Measurements from ENCODE around the gene FRK.
"Not testable (repeated sequence)": the region's sequence is repeated elsewhere in the genome, so short reads cannot be mapped to it uniquely, and the experiment has no call there.

FRK gene

DNA sequence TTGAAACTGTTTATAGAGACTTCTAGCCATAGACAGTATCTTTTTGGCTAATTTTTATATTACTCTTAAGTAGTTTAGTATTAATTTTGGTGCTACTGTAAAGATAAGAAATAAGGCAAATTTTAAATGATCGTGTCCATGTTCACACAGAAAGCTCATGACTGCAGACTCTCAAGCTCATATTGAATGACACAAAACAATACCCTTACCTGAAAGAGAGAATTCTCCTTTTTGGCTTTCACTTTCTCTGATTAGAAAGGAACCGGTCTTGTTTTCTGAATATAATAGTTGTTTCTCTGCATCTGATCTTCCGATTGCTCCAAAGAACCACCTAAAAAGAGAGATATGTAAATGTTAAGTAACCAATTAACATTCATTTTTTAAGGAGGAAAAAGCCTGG, 57.0 kb downstream of the FRK start:
- no peak for DNase-seq

DNA sequence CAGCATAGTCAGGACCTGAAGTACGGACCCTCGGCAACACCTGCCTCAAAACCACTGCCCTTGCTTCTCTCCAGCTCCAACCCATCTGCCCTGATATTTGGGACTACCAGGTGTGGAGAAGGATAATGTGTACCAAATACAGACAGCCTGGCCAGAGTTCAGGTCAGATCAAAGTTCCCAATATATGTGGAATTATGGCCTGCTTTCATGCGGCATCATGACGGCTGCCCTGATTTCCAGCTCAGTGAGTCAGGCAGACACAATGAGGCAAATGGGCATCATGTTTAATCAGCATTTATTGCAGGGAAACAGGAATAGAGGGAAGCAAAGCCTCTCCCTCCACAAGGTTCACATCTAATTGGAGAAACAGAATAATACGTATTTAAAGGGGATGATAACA, 57.9 kb downstream of the FRK start:
- DNase-seq = no peak

DNA sequence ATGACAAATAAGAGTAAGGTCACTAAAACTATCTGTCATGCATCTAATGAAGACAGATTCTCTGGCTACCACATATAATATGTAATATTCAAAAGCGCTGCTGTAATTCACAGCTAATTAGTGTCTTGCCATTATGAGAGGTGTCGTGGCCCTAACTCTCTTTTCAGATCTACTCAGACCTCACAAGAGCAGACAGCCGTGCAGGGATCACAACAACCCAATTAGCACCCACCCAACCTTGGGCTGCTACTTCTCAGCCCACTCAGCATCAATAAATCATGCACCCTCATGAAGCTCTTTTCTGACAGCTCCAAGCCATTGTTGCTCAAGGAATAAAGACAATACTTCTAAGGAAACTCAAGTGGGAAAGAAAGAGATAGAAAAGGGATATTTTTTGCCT, 61.5 kb downstream of the FRK start:
- DNase-seq = no peak

DNA sequence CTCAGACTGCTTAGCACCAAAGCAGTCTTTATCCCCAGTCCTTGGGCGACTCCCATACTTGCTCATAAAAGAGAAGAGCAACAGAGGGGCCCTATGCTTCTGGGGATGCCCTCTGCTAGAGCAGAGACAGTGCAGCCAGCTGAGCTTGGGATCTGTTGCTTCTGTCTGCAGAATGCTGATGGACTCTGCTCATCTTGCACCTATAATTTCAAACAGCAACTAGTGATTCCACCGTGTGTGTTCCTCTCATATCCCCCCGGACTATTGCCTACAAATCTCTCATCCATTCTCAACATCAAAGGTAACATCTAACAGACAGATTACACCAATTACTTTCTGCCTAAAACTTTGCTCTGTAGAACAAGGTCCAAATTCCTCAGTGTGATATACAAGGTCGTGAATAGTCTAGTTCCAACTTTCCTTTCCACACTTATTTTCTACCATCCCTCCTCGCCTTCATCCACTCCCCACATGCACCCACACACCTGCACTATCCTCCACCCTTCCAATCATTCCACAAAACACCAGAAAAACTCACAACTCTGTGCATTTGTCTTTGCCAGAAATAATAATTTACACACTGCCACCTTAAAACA, 62.6 kb downstream of the FRK start:
- DNase-seq = no peak

DNA sequence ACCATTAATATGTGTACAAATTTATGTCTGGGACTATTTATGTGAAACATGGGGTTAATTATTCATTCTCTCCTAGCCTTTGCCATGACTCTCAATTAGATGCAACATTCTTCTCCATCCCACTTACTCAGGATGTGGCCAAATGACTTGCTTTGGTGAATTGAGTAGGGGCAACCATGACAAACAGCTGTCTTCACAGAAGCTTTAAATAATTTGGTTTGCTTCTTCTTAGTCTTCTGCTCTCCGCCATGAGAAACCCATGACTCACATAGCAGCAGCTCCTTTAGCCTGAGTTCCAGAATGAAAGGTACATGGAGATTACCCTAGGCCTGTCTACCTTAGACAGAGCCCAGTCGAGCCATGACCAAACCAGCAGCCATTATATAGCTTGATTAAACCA, 74.7 kb downstream of the FRK start:
- DNase-seq = no peak

DNA sequence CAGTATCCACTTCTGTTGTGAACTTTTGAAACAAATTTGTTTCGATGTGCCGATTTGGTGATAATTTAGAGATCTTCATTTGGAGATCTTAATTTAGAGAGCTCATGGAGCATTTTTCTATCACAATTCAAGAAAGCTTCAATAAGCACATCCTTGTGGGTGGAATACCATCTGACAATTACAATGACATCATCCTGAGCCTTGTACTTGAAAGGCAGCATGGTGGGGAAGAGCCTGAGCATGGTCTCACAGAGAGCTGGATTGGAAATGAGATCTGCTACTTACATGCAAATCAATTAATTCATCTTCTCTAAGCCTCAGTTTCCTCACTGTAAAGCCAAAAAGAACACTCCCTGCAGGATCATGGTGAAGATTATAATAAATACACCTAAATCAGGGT, 75.9 kb downstream of the FRK start:
- DNase-seq = no peak

DNA sequence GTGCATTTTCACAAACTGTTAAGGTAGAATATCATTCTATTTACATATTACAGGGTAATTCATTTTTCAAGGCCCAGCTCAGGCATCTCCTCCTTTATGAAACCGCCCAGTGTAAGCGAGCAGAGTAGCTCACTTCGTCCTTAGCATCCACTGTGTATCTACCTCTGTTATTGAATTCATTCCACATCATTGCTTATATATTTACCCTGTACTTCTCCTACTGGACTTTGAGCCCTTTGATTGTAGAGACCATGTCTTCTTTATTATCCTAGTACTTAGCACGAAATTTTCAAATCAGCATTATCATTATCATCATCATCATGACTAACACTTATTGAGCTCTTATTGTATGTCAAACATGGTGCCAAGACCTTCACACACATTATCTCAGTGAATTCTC, 76.7 kb downstream of the FRK start:
- DNase-seq = no peak

DNA sequence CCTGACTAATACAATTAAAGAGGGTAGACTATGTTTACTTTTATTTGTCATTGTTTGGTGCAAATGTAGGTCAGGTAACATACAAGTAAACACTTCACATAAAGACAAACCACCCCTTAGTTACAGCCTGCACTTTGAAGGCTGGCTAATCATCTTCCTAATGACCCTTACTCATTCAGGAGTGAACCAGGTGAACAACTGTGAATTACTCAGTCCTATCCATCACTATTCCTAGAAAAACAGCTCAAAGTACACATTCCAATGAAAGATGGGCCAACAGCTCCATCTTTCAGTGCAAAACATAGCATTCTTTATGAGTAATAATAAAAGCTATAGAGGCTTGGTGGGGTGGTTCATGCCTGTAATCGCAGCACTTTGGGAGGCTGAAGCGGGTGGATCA, 78.2 kb downstream of the FRK start:
- no peak for DNase-seq

DNA sequence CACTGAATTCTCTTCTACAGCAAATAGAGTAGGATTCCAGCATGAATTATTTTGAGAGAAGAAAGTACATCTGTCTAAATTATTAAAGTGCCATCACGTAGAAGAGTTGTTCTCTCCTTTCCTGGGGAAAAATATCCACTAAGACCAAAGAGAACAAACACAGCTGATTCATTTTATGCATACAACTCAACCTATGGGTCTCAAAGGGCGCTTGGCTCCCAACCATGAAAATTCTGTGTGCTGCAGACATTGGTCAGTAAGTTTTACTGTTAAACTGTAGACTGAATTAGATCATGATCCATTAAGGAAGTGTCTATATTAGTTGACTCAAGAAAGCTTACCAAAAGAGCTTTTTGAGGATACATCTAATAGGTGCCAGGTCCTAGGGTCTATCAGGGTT, 83.5 kb downstream of the FRK start:
- DNase-seq = no peak

DNA sequence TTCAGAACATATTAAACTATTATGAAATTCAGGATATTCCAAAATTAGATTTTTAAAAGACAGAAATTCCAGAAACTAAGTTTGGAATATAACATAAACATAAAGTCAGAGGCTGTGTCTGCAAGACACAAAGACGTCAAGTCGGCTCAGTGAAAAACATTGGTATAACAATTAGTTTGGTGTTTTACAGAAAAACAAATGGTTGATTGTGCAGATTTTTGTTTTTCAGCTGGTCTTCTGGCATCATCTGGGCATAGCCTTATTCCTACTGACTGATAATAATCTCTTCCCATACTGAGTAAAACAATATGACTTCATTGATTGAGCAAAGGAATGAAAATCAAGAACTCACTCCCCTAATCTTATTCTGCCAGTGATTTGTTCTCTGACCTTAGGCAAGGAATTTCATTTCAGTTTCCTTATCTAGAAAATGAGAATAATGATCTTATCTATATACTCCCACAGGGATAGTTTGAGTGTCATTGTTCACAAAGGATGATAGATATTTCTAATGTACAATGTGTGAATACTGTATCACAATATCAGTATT, 84.3 kb downstream of the FRK start:
- DNase-seq = no peak

DNA sequence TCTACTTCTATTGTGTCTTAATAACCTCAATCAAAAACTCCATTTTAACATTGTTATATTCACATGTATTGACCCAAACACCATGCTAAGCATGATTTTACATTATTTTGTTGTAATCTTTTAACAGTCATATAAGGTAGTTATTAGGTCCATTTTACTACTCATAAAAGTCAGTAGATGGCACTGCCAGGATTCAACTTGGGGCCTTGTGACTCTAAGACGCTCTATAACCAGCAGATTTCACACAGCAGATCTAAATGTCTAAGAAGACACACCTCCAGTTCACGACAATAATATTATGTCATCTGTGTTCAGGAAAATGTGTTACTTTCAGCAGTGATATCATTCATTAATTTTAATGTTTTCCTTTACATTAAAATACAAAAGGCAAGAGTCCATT, 88.0 kb downstream of the FRK start:
- no peak for DNase-seq

DNA sequence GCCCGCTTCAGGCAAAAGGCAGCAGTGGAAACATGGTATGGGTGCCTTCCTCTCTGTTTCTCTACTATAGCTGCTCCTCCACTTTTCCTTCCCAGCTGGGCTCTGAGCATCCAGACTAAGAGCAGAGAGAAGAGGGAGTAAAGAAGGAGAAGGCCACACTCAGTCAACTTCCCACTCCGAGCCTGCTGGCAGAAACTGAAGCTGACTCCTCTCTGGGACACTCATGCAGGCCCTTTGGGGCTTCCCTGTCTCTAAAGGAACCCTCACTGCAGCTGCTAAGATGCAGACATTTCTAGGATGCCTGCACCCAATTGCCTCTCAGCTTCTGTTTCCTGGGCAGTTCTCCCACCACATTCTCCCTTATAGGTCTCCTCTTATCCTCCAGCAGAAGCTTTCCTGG, 88.9 kb downstream of the FRK start:
- DNase-seq = no peak

DNA sequence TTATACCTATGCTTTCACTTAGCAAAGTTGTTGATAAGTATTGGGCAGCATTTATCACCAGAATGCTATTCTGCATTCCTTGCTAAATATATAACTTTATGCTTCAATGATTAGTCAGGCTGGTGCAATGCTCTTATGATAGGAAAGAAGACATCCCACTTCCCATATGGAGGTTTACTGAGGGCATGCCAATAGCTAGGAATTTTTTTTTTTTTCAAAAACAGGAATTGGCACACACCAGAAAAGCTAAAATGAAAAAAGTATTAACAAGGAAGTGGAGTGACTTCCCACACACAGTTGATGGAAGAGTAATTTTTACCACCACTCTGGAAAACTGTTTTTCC, 90.8 kb downstream of the FRK start:
- no peak for DNase-seq

DNA sequence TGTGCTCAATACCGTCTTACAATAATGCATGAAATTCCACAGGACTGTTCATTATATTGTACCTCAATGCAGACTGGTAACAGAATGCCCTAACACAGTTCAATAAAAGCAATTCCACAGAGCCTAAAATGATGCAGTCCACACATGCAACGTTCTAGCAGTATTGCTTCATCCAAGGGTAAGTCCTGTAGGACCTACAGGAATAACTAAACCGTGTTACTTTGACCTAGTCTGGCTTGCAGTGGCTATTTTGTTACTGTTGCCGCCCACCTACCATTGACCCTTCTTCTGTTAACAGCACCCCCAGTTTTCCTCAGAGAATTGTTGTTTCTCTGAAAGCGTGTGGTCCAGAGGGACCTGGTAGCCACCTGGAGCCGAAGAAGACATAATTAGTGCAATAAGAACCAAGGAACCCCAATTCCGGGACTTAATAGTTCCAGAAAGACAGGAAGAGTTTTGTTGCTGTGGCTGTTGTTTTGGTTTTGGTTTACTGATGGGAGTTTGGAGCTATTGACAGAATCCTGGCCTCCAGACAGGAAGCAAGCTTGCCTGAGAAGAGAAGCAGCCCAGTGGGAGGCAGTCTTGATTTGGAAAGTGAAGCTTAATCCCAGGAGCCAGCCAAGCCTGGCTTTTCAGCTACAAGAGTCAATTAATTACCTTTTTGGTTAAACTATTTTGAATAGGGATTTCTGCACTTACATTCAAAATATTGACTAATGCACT, 91.3 kb downstream of the FRK start:
- no peak for DNase-seq

DNA sequence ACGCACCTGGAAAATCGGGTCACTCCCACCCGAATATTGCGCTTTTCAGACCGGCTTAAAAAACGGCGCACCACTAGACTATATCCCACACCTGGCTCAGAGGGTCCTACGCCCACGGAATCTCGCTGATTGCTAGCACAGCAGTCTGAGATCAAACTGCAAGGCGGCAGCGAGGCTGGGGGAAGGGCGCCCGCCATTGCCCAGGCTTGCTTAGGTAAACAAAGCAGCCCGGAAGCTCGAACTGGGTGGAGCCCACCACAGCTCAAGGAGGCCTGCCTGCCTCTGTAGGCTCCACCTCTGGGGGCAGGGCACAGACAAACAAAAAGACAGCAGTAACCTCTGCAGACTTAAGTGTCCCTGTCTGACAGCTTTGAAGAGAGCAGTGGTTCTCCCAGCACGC, 100.4 kb downstream of the FRK start:
- not testable (repeated sequence) for DNase-seq

DNA sequence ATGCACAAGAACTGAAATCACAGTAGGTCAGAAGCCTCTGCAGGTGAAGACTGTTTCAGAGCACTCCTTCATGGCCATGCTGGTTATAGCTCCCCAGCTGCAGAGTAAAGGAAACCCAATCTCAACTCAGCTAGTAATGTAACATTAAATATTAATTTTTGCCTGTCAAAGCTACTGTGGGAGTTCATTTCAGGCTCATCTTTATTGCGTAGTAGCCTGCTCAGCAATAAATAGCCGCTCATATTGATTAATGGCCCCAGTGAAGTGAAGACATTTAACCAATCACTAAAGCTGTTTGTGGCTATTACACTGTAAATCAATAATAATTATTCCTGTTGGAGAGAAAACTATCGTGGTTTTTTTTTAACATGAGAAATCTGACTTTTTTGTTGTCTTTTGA, 101.7 kb downstream of the FRK start:
- no peak for DNase-seq

DNA sequence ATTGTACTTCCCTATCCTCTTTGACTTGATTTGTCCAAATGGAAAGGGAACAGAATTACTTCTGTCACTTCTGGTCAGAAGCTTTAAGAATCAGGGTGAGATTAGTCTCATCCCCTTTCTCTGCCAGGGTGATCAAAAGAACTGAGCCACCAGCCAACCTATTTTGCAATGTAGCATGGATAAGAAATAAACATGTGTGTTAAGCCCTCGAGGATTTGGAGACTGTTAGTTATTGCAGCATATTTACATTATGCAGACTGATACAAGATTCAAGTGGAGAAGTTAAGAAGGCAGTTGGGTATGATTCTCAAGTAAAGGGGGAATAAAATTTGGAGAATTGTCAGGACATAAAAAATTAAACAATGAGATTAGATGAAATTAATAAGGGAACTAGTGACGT, 106.0 kb downstream of the FRK start:
- no peak for DNase-seq

DNA sequence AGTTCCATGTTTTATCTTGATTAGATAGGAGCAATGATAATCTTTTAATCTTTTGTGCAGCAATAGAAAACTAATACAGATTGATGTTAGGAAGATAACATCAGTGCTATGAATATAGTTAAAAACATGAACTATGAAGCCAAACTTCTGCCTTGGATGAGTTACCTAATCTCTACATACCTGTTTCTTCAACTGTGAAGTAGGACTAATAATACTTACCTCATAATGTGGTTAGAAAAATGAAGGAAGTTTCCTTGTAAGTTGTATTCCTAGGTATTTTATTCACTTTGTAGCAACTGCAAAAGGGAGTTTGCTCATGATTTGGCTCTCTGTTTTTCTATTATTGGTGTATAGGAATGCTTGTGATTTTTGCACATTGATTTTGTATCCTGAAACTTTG, 111.9 kb downstream of the FRK start:
- no peak for DNase-seq

DNA sequence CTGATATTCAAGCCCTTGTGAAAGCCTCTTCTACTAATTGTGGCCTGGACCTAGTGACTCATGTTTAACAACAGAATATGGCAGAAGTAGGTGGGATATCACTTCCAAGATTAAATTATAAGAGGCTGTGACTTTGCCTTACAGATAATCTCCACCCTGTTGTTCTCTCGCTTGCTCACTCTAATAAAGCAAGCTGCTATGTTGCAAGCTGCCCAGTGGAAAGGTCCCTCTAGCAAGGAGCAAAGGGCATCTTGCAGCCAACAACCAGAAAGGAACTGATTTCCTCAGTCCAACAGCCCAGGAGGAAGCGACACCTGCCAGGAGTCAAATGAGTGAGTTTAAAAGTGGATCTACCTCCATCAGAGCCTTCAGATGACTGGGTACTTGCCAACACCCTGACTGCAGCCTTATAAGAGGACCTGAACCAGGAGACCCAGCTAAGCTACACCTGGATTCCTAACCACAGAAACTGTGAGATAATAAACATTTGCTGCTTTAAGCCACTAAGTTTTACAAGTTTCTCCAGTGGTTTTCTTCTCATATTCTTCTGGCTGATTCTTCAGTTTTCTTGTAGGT, 112.6 kb downstream of the FRK start:
- no peak for DNase-seq

DNA sequence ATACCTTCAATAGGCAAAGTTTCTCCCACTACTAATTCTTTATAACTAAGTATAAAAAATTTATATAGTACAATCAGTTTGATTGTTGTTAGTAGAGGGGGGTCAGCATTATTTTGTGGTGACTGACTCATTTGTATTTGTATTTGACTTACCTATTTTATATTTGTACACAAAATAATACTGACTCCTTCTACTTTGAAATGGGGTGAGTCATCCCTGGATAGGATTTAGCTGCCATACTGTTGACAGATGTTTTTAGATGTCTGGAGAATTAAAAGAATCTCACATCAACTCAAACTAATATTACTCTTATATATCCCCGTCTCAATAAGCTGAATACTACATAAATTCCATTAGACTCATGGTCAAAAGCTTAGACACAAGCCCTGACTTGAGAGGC, 114.9 kb downstream of the FRK start:
- DNase-seq = no peak

DNA sequence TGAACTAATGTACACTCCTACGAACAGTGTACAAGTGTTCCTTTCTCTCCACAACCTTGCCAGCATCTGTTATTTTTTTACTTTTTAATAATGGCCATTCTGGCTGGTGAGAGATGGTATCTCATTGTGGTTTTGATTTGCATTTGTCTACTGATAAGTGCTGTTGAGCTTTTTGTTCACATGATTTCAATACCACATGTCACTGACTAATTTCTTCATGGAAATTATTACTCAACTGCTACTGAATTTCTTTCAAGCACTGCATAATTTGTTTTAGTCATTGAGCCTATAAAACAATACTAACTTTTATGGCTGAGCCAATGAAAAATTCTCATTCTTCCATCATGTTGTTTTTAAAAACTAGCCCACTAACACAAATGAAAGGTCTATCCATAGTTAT, 115.4 kb downstream of the FRK start:
- DNase-seq = no peak

DNA sequence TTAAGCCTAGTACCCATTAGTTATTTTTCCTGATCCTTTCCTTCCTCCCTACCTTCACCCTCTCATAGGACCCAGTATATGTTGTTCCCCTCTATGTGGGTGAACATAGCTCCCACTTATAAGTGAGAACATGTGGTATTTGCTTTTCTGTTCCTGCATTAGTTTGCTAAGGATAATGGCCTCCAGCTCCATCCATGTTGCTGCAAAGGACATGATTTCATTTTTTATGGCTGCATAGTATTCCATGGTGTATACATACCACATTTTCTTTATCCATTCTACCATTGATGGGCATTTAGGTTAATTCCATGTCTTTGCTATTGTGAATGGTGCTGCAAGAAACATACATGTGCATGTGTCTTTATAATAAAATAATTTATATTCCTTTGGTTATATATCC, 115.9 kb downstream of the FRK start:
- not testable (repeated sequence) for DNase-seq

DNA sequence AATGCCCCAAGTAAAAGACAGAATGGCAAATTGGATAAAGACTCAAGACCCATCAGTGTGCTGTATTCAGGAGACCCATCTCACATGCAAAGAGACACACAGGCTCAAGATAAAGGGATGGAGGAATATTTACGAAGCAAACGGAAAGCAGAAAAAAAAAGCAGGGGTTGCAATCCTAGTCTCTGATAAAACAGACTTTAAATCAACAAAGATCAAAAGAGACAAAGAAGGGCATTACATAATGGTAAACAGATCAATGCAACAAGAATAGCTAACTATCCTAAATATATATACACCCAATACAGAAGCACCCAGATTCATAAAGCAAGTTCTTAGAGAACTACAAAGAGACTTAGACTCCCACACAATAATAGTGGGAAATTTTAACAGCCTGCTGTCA, 123.2 kb downstream of the FRK start:
- DNase-seq = not testable (repeated sequence)

DNA sequence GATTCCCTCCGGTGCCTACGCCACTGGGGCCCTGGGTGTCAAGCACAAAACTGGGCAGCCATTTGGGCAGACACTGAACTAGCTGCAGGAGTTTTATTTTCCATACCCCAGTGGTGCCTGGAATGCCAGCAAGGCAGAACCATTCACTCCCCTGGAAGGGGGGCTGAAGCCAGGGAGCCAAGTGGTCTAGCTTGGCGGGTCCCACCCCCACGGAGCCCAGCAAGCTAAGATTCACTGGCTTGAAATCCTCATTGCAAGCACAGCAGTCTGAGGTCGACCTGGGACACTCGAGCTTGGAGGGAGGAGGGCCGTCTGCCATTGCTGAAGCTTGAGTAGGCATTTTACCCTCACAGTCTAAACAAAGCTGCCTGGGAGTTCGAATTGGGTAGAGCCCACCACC, 125.3 kb downstream of the FRK start:
- DNase-seq = no peak

DNA sequence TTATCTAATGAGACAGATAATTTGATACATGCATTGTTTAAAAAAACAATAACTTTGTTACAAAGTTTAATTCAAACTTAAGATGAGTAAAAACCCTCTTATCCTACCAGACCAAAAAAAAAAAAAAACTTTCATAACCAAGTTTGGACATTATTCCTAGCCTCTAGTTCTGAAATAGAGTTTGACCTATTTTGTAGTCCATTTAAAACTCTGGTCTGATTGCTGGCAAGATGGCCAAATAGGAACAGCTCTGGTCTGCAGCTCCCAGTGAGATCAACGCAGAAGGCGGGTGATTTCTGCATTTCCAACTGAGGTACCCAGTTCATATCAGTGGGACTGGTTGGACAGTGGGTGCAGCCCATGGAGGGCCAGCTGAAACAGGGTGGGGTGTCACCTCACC, 125.9 kb downstream of the FRK start:
- no peak for DNase-seq

Data from inflammatory macrophage treated with lipopolysaccharide for 4 hours (primary cell).